Endothelial cell of umbilical vein (primary cell): ENCODE measurements around the gene FKBP2. TPM values are rescaled to one million over a fixed set of nuclear protein-coding genes. Genes with fewer than 3 reads are reported as not detected.

Experiments used
- BruUV-seq: library from RNA; stranded (reverse); fragments of 400-500 nt; replicated peaks from 2 replicates; lab custom pipeline; 2021; lab: Mats Ljungman, UMichigan
- CTCF ChIA-PET: fragments of 300-600, 350-600 bp; sonication (Branson Sonifier 250); formaldehyde crosslinking; loops from one replicate; lab custom pipeline; 2021; ENCODE audit warnings: antibody characterized with exemption, inconsistent platforms; lab: Charles Lee
- POLR2A ChIA-PET: fragments of 300-600, 350-600 bp; sonication (Branson Sonifier 250); formaldehyde crosslinking; loops from one replicate; lab custom pipeline; 2021; ENCODE audit warnings: antibody characterized with exemption, inconsistent platforms; lab: Charles Lee
- DNase-seq: peaks from one replicate; pipeline ENCODE4 v3.0.0-alpha.2; 2011; ENCODE audit warnings: low read depth, low spot score
- FAIRE-seq: peaks from 2 replicates; lab custom pipeline; 2011; peaks lifted over from hg19 to GRCh38; lab: Jason Lieb, UNC
- H2AFZ ChIP-seq: 2 replicates; pipeline ENCODE4 v1.6.0; 2012; ENCODE audit warnings: low read depth, low read length, control low read depth, inconsistent platforms
- H3K27ac ChIP-seq: 2 replicates; pipeline ENCODE4 v1.5.1; 2011; ENCODE audit warnings: low read depth, mild to moderate bottlenecking, control low read depth, low read length, moderate library complexity; ENCODE audit not compliant: insufficient read depth
- H3K27me3 ChIP-seq, 2 experiments: 2 replicates each; pipeline versions ENCODE4 v1.6.0 to v1.6.1; 2011; ENCODE audit warnings: low read length in 2 of 2, mixed read lengths in 1 of 2; ENCODE audit not compliant: control insufficient read depth in 2 of 2, insufficient read depth in 2 of 2
- H3K36me3 ChIP-seq, 2 experiments: 2 replicates in 1 of 2; 3 replicates in 1 of 2; pipeline ENCODE4 v1.5.1; 2011; ENCODE audit warnings: low read length in 2 of 2, mild to moderate bottlenecking in 1 of 2, moderate library complexity in 1 of 2; ENCODE audit not compliant: control insufficient read depth in 2 of 2, insufficient read depth in 2 of 2; ENCODE audit errors: extremely low read depth in 1 of 2
- H3K4me1 ChIP-seq: 3 replicates; pipeline ENCODE4 v1.5.1; 2011; ENCODE audit warnings: mild to moderate bottlenecking, low read length; ENCODE audit not compliant: control insufficient read depth, insufficient read depth; ENCODE audit errors: extremely low read depth
- H3K4me2 ChIP-seq: 2 replicates; pipeline ENCODE4 v1.6.1; 2011; ENCODE audit warnings: low read length, control low read depth, mixed read lengths; ENCODE audit not compliant: insufficient read depth
- H3K4me3 ChIP-seq, 3 experiments: fragments of 200-600 bp in 1 of 3; sonication (generic), shearing (Covaris generic) in 1 of 3; replicated peaks in 1 of 3; 2 replicates each; pipeline ENCODE4 v1.5.1; 2011 to 2016; ENCODE audit warnings: control low read depth in 3 of 3, low read length in 3 of 3, mild to moderate bottlenecking in 2 of 3, inconsistent platforms in 1 of 3, low read depth in 1 of 3, moderate library complexity in 1 of 3; ENCODE audit not compliant: insufficient read depth in 1 of 3
- H3K79me2 ChIP-seq: 2 replicates; pipeline ENCODE4 v1.6.0; 2012; ENCODE audit warnings: low read length, inconsistent platforms; ENCODE audit not compliant: control insufficient read depth, insufficient read depth
- H3K9ac ChIP-seq: replicated peaks from 2 replicates; pipeline ENCODE3; 2011; ENCODE audit warnings: low read length, control low read depth; ENCODE audit not compliant: insufficient read depth; ENCODE audit errors: extremely low read depth
- H3K9me1 ChIP-seq: replicated peaks from 3 replicates; pipeline ENCODE4 v1.6.0; 2011; ENCODE audit warnings: mild to moderate bottlenecking, low read length; ENCODE audit not compliant: control insufficient read depth, insufficient read depth; ENCODE audit errors: extremely low read depth
- H3K9me3 ChIP-seq: replicated peaks from 2 replicates; pipeline ENCODE4 v1.5.1; 2012; ENCODE audit warnings: low read length, inconsistent platforms; ENCODE audit not compliant: control insufficient read depth, insufficient read depth
- H4K20me1 ChIP-seq: replicated peaks from 2 replicates; pipeline ENCODE3; 2011; ENCODE audit warnings: mild to moderate bottlenecking, low read length; ENCODE audit not compliant: control insufficient read depth, insufficient read depth; ENCODE audit errors: extremely low read depth
- CTCF ChIP-seq, 2 donors: IDR thresholded peaks; 1 replicate in 1 of 2; 2 replicates in 1 of 2; pipeline ENCODE4 v1.5.1; 2011; ENCODE audit warnings: low read length in 2 of 2, mild to moderate bottlenecking in 2 of 2, moderate library complexity in 2 of 2, control low read depth in 1 of 2, inconsistent platforms in 1 of 2, low read depth in 1 of 2; ENCODE audit not compliant: insufficient read depth in 1 of 2; ENCODE audit errors: extremely low read depth in 1 of 2
- FOS ChIP-seq: IDR thresholded peaks from 2 replicates; pipeline ENCODE4 v1.6.1; 2011; ENCODE audit warnings: mild to moderate bottlenecking, low read length, moderate library complexity, borderline replicate concordance; ENCODE audit not compliant: insufficient read depth
- GATA2 ChIP-seq: IDR thresholded peaks from 2 replicates; pipeline ENCODE4 v1.7.0; 2011; ENCODE audit warnings: low read depth, mild to moderate bottlenecking, moderate library complexity, mixed read lengths, low read length; ENCODE audit not compliant: insufficient read length, insufficient read depth
- JUN ChIP-seq: IDR thresholded peaks from 2 replicates; pipeline ENCODE4 v1.6.1; 2011; ENCODE audit warnings: borderline replicate concordance, low read depth; ENCODE audit not compliant: insufficient read length, insufficient read depth
- MAX ChIP-seq: IDR thresholded peaks from 2 replicates; pipeline ENCODE4 v1.6.1; 2011; ENCODE audit not compliant: insufficient read depth, insufficient read length
- POLR2A ChIP-seq: IDR thresholded peaks from 2 replicates; pipeline ENCODE4 v1.6.1; 2012; ENCODE audit warnings: low read depth, mild to moderate bottlenecking, control low read depth, low read length
- POLR2AphosphoS5 ChIP-seq: IDR thresholded peaks from 2 replicates; pipeline ENCODE4 v1.6.1; 2012; ENCODE audit warnings: low read depth, mild to moderate bottlenecking, control low read depth, low read length, moderate library complexity; ENCODE audit not compliant: insufficient read depth
- dilution Hi-C: fragments of 300-500 bp; cut with MboI; formaldehyde crosslinking; loops from one replicate; pipeline ENCODE4 v1.15.0; 2019; ENCODE audit warnings: low sequenced_read_pairs; ENCODE audit not compliant: extremely low pct_ligation_motif_present
- intact Hi-C: fragments of 100-400 bp; cut with micrococcal nuclease; formaldehyde crosslinking; loops from one replicate; pipeline ENCODE4 v1.10.0; 2022
- polyA plus RNA-seq, 4 experiments: library from polyadenylated mRNA; depleted of rRNA in 3 of 4; stranded (reverse) in 3 of 4; unstranded in 1 of 4; fragments of >200 nt; gene quantifications; 2 replicates each; pipeline versions ENCODE4 v1.2.1 to v1.2.3, GENCODE V29; 2011 to 2012; ENCODE audit warnings: missing spikeins in 1 of 4
- total RNA-seq: library from RNA; stranded (reverse); gene quantifications from 2 replicates; pipeline ENCODE4 v1.2.3, GENCODE V29; 2021

Gene FKBP2
- total and polyA plus RNA-seq, 2 donors (not counting 3 experiments of a cell fraction or from before 2014, with no cell fraction given): 48.5 to 74.4 TPM

- H4K20me1 ChIP-seq: no peaks in the 10 kb centered on the region
- peaks cover 8% of the 10 kb centered on the region for H3K79me2 ChIP-seq
- CTCF ChIA-PET: interaction anchor here (0.9 to 3.2 kb wide), 6 partner anchors 17 to 80 kb away, joined by 3 to 35 read pairs (median 4); partner anchors contain the start of gene FERMT3
- TF ChIP-seq MAX (no peak), FOS (no peak), GATA2 (no peak), POLR2A (peak; percentile 53), CTCF (IDR thresholded peaks at IDR 0.05; ENCODE audit: extremely low read depth in 1 of 2, insufficient read depth in 1 of 2, low read depth in 1 of 2, low read length in 2 of 2) (no peak), POLR2AphosphoS5 (peak; percentile 11), JUN (no peak)
- dilution Hi-C loops (no loop called here), intact Hi-C loops (no loop called here)
- FAIRE-seq: no peak
- no peak overlapping the region for H3K4me3 ChIP-seq
- peaks cover 13% of the 10 kb centered on the region for H3K4me1 ChIP-seq
- H3K9me3 ChIP-seq: no peaks in the 10 kb centered on the region
- H3K36me3 ChIP-seq: peaks cover 0 to 6% of the 10 kb centered on the region in 2 experiments
- POLR2A ChIA-PET: no interaction called here
- H3K27ac ChIP-seq: no peak overlapping the region
- no peak overlapping the region for H3K9ac ChIP-seq
- no TSS peak for BruUV-seq
- H2AFZ ChIP-seq: no peak overlapping the region
- H3K27me3 ChIP-seq: no peaks in the 10 kb centered on the region
- no peak overlapping the region for H3K4me2 ChIP-seq
- no peak for DNase-seq
- no peaks in the 10 kb centered on the region for H3K9me1 ChIP-seq
These were observed 16.6 kb upstream of the FKBP2 start for GRCh38 chr11:64224151-64224890.
